ENCODE results near the gene HEBP2. TPM values are rescaled to one million over a fixed set of nuclear protein-coding genes. Genes with fewer than 3 reads are reported as not detected.

Gene HEBP2
- total and polyA plus RNA-seq, 2 of the 4 experiments (the other 2 are of a cell fraction), result 3.9 to 6.1 TPM

DNA sequence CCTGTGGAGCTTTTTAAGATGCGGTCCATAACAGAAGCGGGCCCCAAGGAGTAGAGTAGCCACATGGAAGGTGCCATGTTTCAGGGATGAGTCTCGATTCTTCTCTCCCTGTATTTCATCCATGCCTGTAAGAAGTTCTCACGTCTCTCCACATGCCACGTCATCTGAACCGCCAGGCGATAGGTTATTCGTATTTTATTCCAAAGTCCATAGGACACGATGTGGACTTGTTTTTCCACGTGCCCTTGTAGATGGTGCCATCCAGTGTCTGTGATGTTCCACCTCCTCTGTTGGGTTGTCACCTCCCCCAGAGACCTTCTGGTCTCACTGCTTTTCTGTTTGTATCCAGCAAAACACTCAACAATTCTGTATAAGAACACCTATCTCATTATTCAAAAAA is 17.6 kb downstream of the HEBP2 start:
- H3K9me3 ChIP-seq (ENCODE audit: control insufficient read depth, insufficient read depth, low read length), result no peaks in the 10 kb centered on the region

More for the DNA sequence above, 17.6 kb downstream of the HEBP2 start:
- H2BK5ac ChIP-seq (ENCODE audit: low read depth, low read length, poor library complexity, severe bottlenecking), result no peak overlapping the region
- DNase-seq (no peak), ATAC-seq (ENCODE audit: low read depth) (no peak)
- H3K4me1 ChIP-seq (ENCODE audit: control insufficient read depth, insufficient read depth, low read length), result no peaks in the 10 kb centered on the region
- peaks cover 13% of the 10 kb centered on the region for H3K36me3 ChIP-seq (ENCODE audit: control insufficient read depth, insufficient read depth, low read length)
- H3K27ac ChIP-seq (ENCODE audit: insufficient read depth, low read length), result no peak overlapping the region
- ChIA-PET CTCF (no interaction called here), POLR2A (ENCODE audit: unreplicated experiment) (no interaction called here)
- no peak overlapping the region for H3K4me3 ChIP-seq (ENCODE audit: insufficient read depth, low read depth, low read length)
- H4K5ac ChIP-seq (ENCODE audit: low read depth, low read length), result no peak overlapping the region
- WGBS, 2 experiments (ENCODE audit: extremely low coverage in 2 of 2, insufficient read length in 1 of 2), result 94% methylated on average over 6 of the region's 10 CpGs; no CpG with 5 or more reads in 1 of the 2 experiments
- H3K14ac ChIP-seq (replicated peaks; ENCODE audit: low read depth, low read length), result no peak overlapping the region
- H3K27me3 ChIP-seq (ENCODE audit: control insufficient read depth, insufficient read depth, low read length), result no peaks in the 10 kb centered on the region
- H3K56ac ChIP-seq (ENCODE audit: extremely low read depth, insufficient read depth, low read length), result no peak overlapping the region
- no peak overlapping the region for H4K91ac ChIP-seq (ENCODE audit: insufficient read depth, low read depth, low read length)
- no peak overlapping the region for H3K4ac ChIP-seq (ENCODE audit: low read depth, low read length)
- no peaks in the 10 kb centered on the region for H3K79me1 ChIP-seq (ENCODE audit: low read depth in 1 of 2, low read length in 2 of 2)
- H4K8ac ChIP-seq (ENCODE audit: low read depth in 2 of 2, low read length in 2 of 2), result no peak overlapping the region
- H3K4me2 ChIP-seq (ENCODE audit: low read depth, low read length), result no peak overlapping the region
- TF ChIP-seq, protein P1, sequence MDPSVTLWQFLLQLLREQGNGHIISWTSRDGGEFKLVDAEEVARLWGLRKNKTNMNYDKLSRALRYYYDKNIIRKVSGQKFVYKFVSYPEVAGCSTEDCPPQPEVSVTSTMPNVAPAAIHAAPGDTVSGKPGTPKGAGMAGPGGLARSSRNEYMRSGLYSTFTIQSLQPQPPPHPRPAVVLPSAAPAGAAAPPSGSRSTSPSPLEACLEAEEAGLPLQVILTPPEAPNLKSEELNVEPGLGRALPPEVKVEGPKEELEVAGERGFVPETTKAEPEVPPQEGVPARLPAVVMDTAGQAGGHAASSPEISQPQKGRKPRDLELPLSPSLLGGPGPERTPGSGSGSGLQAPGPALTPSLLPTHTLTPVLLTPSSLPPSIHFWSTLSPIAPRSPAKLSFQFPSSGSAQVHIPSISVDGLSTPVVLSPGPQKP (IDR thresholded peaks at IDR 0.05; ENCODE audit: borderline replicate concordance, low read depth, low read length), result no peak
- TF ChIP-seq NFE2L2 (IDR thresholded peaks at IDR 0.05; ENCODE audit: low read depth, low read length), result no peak
- no peak for TF ChIP-seq BHLHE40 (IDR thresholded peaks at IDR 0.05; ENCODE audit: low read depth, low read length)
- TF ChIP-seq MAFK (IDR thresholded peaks at IDR 0.05; ENCODE audit: low read depth, low read length), result no peak
- TF ChIP-seq FOS (IDR thresholded peaks at IDR 0.05; ENCODE audit: low read depth, low read length), result no peak
- no peak for TF ChIP-seq POLR2A (IDR thresholded peaks at IDR 0.05; ENCODE audit: low read depth, low read length)
- TF ChIP-seq, protein P2, sequence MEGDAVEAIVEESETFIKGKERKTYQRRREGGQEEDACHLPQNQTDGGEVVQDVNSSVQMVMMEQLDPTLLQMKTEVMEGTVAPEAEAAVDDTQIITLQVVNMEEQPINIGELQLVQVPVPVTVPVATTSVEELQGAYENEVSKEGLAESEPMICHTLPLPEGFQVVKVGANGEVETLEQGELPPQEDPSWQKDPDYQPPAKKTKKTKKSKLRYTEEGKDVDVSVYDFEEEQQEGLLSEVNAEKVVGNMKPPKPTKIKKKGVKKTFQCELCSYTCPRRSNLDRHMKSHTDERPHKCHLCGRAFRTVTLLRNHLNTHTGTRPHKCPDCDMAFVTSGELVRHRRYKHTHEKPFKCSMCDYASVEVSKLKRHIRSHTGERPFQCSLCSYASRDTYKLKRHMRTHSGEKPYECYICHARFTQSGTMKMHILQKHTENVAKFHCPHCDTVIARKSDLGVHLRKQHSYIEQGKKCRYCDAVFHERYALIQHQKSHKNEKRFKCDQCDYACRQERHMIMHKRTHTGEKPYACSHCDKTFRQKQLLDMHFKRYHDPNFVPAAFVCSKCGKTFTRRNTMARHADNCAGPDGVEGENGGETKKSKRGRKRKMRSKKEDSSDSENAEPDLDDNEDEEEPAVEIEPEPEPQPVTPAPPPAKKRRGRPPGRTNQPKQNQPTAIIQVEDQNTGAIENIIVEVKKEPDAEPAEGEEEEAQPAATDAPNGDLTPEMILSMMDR (conservative IDR thresholded peaks at IDR 0.05; ENCODE audit: low read depth, low read length), result no peak
- TF ChIP-seq RFX5 (IDR thresholded peaks at IDR 0.05; ENCODE audit: low read depth, low read length), result no peak
- TF ChIP-seq RCOR1 (IDR thresholded peaks at IDR 0.05; ENCODE audit: insufficient replicate concordance, low read length), result no peak
- TF ChIP-seq, protein P3, sequence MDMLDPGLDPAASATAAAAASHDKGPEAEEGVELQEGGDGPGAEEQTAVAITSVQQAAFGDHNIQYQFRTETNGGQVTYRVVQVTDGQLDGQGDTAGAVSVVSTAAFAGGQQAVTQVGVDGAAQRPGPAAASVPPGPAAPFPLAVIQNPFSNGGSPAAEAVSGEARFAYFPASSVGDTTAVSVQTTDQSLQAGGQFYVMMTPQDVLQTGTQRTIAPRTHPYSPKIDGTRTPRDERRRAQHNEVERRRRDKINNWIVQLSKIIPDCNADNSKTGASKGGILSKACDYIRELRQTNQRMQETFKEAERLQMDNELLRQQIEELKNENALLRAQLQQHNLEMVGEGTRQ (IDR thresholded peaks at IDR 0.05; ENCODE audit: low read depth, low read length), result no peak
- TF ChIP-seq MAZ (IDR thresholded peaks at IDR 0.05; ENCODE audit: borderline replicate concordance, low read depth, low read length), result no peak
- no peak for TF ChIP-seq CHD1 (IDR thresholded peaks at IDR 0.05; ENCODE audit: low read depth, low read length)
- no peak for TF ChIP-seq SMC3 (IDR thresholded peaks at IDR 0.05; ENCODE audit: low read depth, low read length)
- TF ChIP-seq RAD21 (IDR thresholded peaks at IDR 0.05; ENCODE audit: low read length), result no peak
- no peak for TF ChIP-seq CEBPB (IDR thresholded peaks at IDR 0.05; ENCODE audit: low read depth, low read length)
- TF ChIP-seq MXI1 (IDR thresholded peaks at IDR 0.05; ENCODE audit: borderline replicate concordance, low read depth, low read length), result no peak
- dilution Hi-C loops (cut with HindIII; ENCODE audit: low sequenced_read_pairs, unreplicated experiment), result no loop called here
- in situ Hi-C loops (cut with MboI; ENCODE audit: low sequenced_read_pairs), result loop anchor here (25.0 kb wide), 1 partner anchor 584 kb away; no protein-coding TSS in a partner anchor
- intact Hi-C loops (cut with micrococcal nuclease), result loop anchor here (10.0 kb wide), 1 partner anchor 273 kb away; no protein-coding TSS in a partner anchor
- H3K18ac ChIP-seq (ENCODE audit: low read depth, low read length), result no peak overlapping the region
- H3K9me1 ChIP-seq (ENCODE audit: insufficient read depth, low read length), result peaks cover 2% of the 10 kb centered on the region; the same call in 1 of the 2 replicates
- no peak overlapping the region for H2BK15ac ChIP-seq (ENCODE audit: low read depth, low read length)
- no peaks in the 10 kb centered on the region; the same call in 1 of the 2 replicates for H4K20me1 ChIP-seq (ENCODE audit: insufficient read depth, low read length)
- H2BK120ac ChIP-seq (ENCODE audit: low read depth, low read length), result no peak overlapping the region
- BruUV-seq (replicated peaks), result no TSS peak
- H2AK5ac ChIP-seq (ENCODE audit: low read depth, low read length), result no peak overlapping the region
- H3K23ac ChIP-seq (ENCODE audit: low read depth, low read length), result no peak overlapping the region
- no peak overlapping the region for H2AFZ ChIP-seq (replicated peaks; ENCODE audit: low read length, poor library complexity)
- no peak overlapping the region for H3K9ac ChIP-seq (ENCODE audit: low read depth, low read length)
- no peak overlapping the region for H2AK9ac ChIP-seq (replicated peaks; ENCODE audit: low read depth, low read length, poor library complexity)
- H2BK20ac ChIP-seq (ENCODE audit: low read depth, low read length), result no peak overlapping the region
